Measurements from ENCODE around the gene ZSCAN10. TPM values are rescaled to one million over a fixed set of nuclear protein-coding genes. Genes with fewer than 3 reads are reported as not detected.
"Not testable (repeated sequence)": the region's sequence is repeated elsewhere in the genome, so short reads cannot be mapped to it uniquely, and the experiment has no call there.

The ZSCAN10 gene
- polyA plus RNA-seq, 1 donor (not counting 4 experiments of a cell fraction or from before 2014, with no cell fraction given), result not detected

- Histone ChIP-seq H3K36me3 (ENCODE audit: control insufficient read depth in 2 of 2, extremely low read depth in 1 of 2, insufficient read depth in 2 of 2, low read length in 2 of 2) (no peaks in the 10 kb centered on the region), H3K4me1 (ENCODE audit: control insufficient read depth, extremely low read depth, insufficient read depth, low read length) (no peaks in the 10 kb centered on the region), H3K9me3 (ENCODE audit: control insufficient read depth, low read depth, low read length) (no peaks in the 10 kb centered on the region), H3K27ac (ENCODE audit: control insufficient read depth, insufficient read depth, low read length) (no peak overlapping the region), H3K79me2 (ENCODE audit: control insufficient read depth, insufficient read depth, low read length) (no peaks in the 10 kb centered on the region), H4K20me1 (ENCODE audit: control insufficient read depth, extremely low read depth, insufficient read depth, low read length) (no peaks in the 10 kb centered on the region), H3K9ac (ENCODE audit: control insufficient read depth, extremely low read depth, insufficient read depth, low read length) (no peak overlapping the region), H3K27me3 (ENCODE audit: control insufficient read depth, extremely low read depth, insufficient read depth, low read length) (peaks cover 29% of the 10 kb centered on the region), H2AFZ (ENCODE audit: control insufficient read depth, low read length) (no peak overlapping the region), H3K4me3 (ENCODE audit: control insufficient read depth in 2 of 3, extremely low read depth in 1 of 3, insufficient read depth in 2 of 3, low read depth in 1 of 3, low read length in 3 of 3) (no peak overlapping the region), H3K9me1 (ENCODE audit: control insufficient read depth, extremely low read depth, insufficient read depth, low read length) (no peaks in the 10 kb centered on the region), H3K4me2 (ENCODE audit: control insufficient read depth, extremely low read depth, insufficient read depth, low read depth, low read length) (no peak overlapping the region)
- dilution Hi-C loops (cut with MboI; ENCODE audit: extremely low pct_ligation_motif_present, low sequenced_read_pairs), result no loop called here
- DNase-seq (ENCODE audit: low read depth, low spot score) (no peak), FAIRE-seq (no peak)
- TF ChIP-seq CTCF (optimal IDR thresholded peaks at IDR 0.05 in 1 of 3, IDR thresholded peaks at IDR 0.05 in 1 of 3, conservative IDR thresholded peaks at IDR 0.05 in 1 of 3; ENCODE audit: extremely low read depth in 1 of 3, insufficient read depth in 2 of 3, low read length in 3 of 3) (no peak), EZH2 (IDR thresholded peaks at IDR 0.05; ENCODE audit: low read length) (peak; percentile 24)
These were observed 19.1 kb downstream of the ZSCAN10 start for GRCh38 chr16:3080024-3080423.

- Histone ChIP-seq H3K4me1 (ENCODE audit: control insufficient read depth, extremely low read depth, insufficient read depth, low read length) (no peaks in the 10 kb centered on the region), H4K20me1 (ENCODE audit: control insufficient read depth, extremely low read depth, insufficient read depth, low read length) (no peaks in the 10 kb centered on the region), H3K4me3 (ENCODE audit: control insufficient read depth in 2 of 3, extremely low read depth in 1 of 3, insufficient read depth in 2 of 3, low read depth in 1 of 3, low read length in 3 of 3) (no peak overlapping the region), H3K27me3 (ENCODE audit: control insufficient read depth, extremely low read depth, insufficient read depth, low read length) (peaks cover 29% of the 10 kb centered on the region), H3K9me1 (ENCODE audit: control insufficient read depth, extremely low read depth, insufficient read depth, low read length) (no peaks in the 10 kb centered on the region), H3K36me3 (ENCODE audit: control insufficient read depth in 2 of 2, extremely low read depth in 1 of 2, insufficient read depth in 2 of 2, low read length in 2 of 2) (no peaks in the 10 kb centered on the region), H3K9me3 (ENCODE audit: control insufficient read depth, low read depth, low read length) (no peaks in the 10 kb centered on the region), H2AFZ (ENCODE audit: control insufficient read depth, low read length) (no peak overlapping the region), H3K4me2 (ENCODE audit: control insufficient read depth, extremely low read depth, insufficient read depth, low read depth, low read length) (no peak overlapping the region), H3K27ac (ENCODE audit: control insufficient read depth, insufficient read depth, low read length) (no peak overlapping the region), H3K79me2 (ENCODE audit: control insufficient read depth, insufficient read depth, low read length) (no peaks in the 10 kb centered on the region), H3K9ac (ENCODE audit: control insufficient read depth, extremely low read depth, insufficient read depth, low read length) (no peak overlapping the region)
- FAIRE-seq (no peak), DNase-seq (ENCODE audit: low read depth, low spot score) (no peak)
- TF ChIP-seq EZH2 (IDR thresholded peaks at IDR 0.05; ENCODE audit: low read length) (no peak), CTCF (optimal IDR thresholded peaks at IDR 0.05 in 1 of 3, IDR thresholded peaks at IDR 0.05 in 1 of 3, conservative IDR thresholded peaks at IDR 0.05 in 1 of 3; ENCODE audit: extremely low read depth in 1 of 3, insufficient read depth in 2 of 3, low read length in 3 of 3) (no peak)
- dilution Hi-C loops (cut with MboI; ENCODE audit: extremely low pct_ligation_motif_present, low sequenced_read_pairs), result no loop called here
These were observed 22.5 kb downstream of the ZSCAN10 start for GRCh38 chr16:3076577-3076976.

- H4K20me1 ChIP-seq (ENCODE audit: control insufficient read depth, extremely low read depth, insufficient read depth, low read length); FAIRE-seq; H2AFZ ChIP-seq (ENCODE audit: control insufficient read depth, low read length); H3K4me3 ChIP-seq (ENCODE audit: control insufficient read depth in 2 of 3, extremely low read depth in 1 of 3, insufficient read depth in 2 of 3, low read depth in 1 of 3, low read length in 3 of 3); H3K4me2 ChIP-seq (ENCODE audit: control insufficient read depth, extremely low read depth, insufficient read depth, low read depth, low read length); H3K9ac ChIP-seq (ENCODE audit: control insufficient read depth, extremely low read depth, insufficient read depth, low read length); H3K4me1 ChIP-seq (ENCODE audit: control insufficient read depth, extremely low read depth, insufficient read depth, low read length); H3K36me3 ChIP-seq (ENCODE audit: control insufficient read depth in 2 of 2, extremely low read depth in 1 of 2, insufficient read depth in 2 of 2, low read length in 2 of 2); dilution Hi-C loops (cut with MboI; ENCODE audit: extremely low pct_ligation_motif_present, low sequenced_read_pairs); DNase-seq (ENCODE audit: low read depth, low spot score); H3K9me3 ChIP-seq (ENCODE audit: control insufficient read depth, low read depth, low read length); H3K27ac ChIP-seq (ENCODE audit: control insufficient read depth, insufficient read depth, low read length); H3K79me2 ChIP-seq (ENCODE audit: control insufficient read depth, insufficient read depth, low read length); H3K9me1 ChIP-seq (ENCODE audit: control insufficient read depth, extremely low read depth, insufficient read depth, low read length): not testable (repeated sequence)
- peaks cover 25% of the 10 kb centered on the region for H3K27me3 ChIP-seq (ENCODE audit: control insufficient read depth, extremely low read depth, insufficient read depth, low read length)
These were observed 23.1 kb downstream of the ZSCAN10 start for GRCh38 chr16:3075946-3076345.

Data from keratinocyte (primary cell).